Measurements from ENCODE around the gene ST8SIA5. TPM values are rescaled to one million over a fixed set of nuclear protein-coding genes. Genes with fewer than 3 reads are reported as not detected.

ST8SIA5 gene
- total RNA-seq, 2 donors from 2014 or later = 0.62 TPM; not detected in 1

GRCh38 chr18:46767217-46767616 lies 10.4 kb upstream of the ST8SIA5 start:
- no peaks in the 10 kb centered on the region for H3K4me1 ChIP-seq (replicated peaks)
- H3K9me3 ChIP-seq = no peaks in the 10 kb centered on the region
- no peak overlapping the region for H3K27ac ChIP-seq
- no peak for TF ChIP-seq POLR2A (IDR thresholded peaks at IDR 0.05)
- TF ChIP-seq CTCF (IDR thresholded peaks at IDR 0.05) = no peak
- TF ChIP-seq POLR2AphosphoS5 (IDR thresholded peaks at IDR 0.05) = no peak
- no peaks in the 10 kb centered on the region for H3K36me3 ChIP-seq
- H3K4me3 ChIP-seq = no peak overlapping the region
- intact Hi-C loops (cut with DNase I) = loop anchor here (10.0 kb wide), 1 partner anchor 62 kb away; no protein-coding TSS in a partner anchor
- no peak for DNase-seq (ENCODE audit: low spot score)
- no peaks in the 10 kb centered on the region for H3K27me3 ChIP-seq (replicated peaks; ENCODE audit: insufficient read depth)

- no peaks in the 10 kb centered on the region for H3K4me1 ChIP-seq (replicated peaks)
- H3K27ac ChIP-seq = no peak overlapping the region
- 89% methylated on average over 2 of the region's 2 CpGs for WGBS
- DNase-seq (ENCODE audit: low spot score) = no peak
- no peaks in the 10 kb centered on the region for H3K36me3 ChIP-seq
- no peaks in the 10 kb centered on the region for H3K27me3 ChIP-seq (replicated peaks; ENCODE audit: insufficient read depth)
- intact Hi-C loops (cut with DNase I) = loop anchor here (10.0 kb wide), 1 partner anchor 60 kb away; no protein-coding TSS in a partner anchor
- no peaks in the 10 kb centered on the region for H3K9me3 ChIP-seq
- no peak overlapping the region for H3K4me3 ChIP-seq
- TF ChIP-seq CTCF (IDR thresholded peaks at IDR 0.05) = no peak
- TF ChIP-seq POLR2A (IDR thresholded peaks at IDR 0.05) = no peak
- TF ChIP-seq POLR2AphosphoS5 (IDR thresholded peaks at IDR 0.05) = no peak
These were observed 7.7 kb upstream of the ST8SIA5 start for GRCh38 chr18:46764586-46764985.

- 69% methylated on average over 2 of the region's 2 CpGs for WGBS
- no peak overlapping the region for H3K27ac ChIP-seq
- TF ChIP-seq POLR2A (IDR thresholded peaks at IDR 0.05) (no peak), CTCF (IDR thresholded peaks at IDR 0.05) (no peak), POLR2AphosphoS5 (IDR thresholded peaks at IDR 0.05) (no peak)
- H3K9me3 ChIP-seq = no peaks in the 10 kb centered on the region
- no peak overlapping the region for H3K4me3 ChIP-seq
- intact Hi-C loops (cut with DNase I) = loop anchor here (10.0 kb wide), 1 partner anchor 56 kb away; no protein-coding TSS in a partner anchor
- H3K36me3 ChIP-seq = no peaks in the 10 kb centered on the region
- H3K27me3 ChIP-seq (replicated peaks; ENCODE audit: insufficient read depth) = peaks cover 4% of the 10 kb centered on the region
- H3K4me1 ChIP-seq (replicated peaks) = no peaks in the 10 kb centered on the region
- DNase-seq (ENCODE audit: low spot score) = no peak
These were observed 4.4 kb upstream of the ST8SIA5 start for GRCh38 chr18:46761059-46761769.

GRCh38 chr18:46759890-46760289 lies 3.0 kb upstream of the ST8SIA5 start:
- DNase-seq (ENCODE audit: low spot score) = no peak
- intact Hi-C loops (cut with DNase I) = loop anchor here (10.0 kb wide), 1 partner anchor 55 kb away; no protein-coding TSS in a partner anchor
- Histone ChIP-seq H3K36me3 (no peaks in the 10 kb centered on the region), H3K4me1 (replicated peaks) (no peaks in the 10 kb centered on the region), H3K27me3 (replicated peaks; ENCODE audit: insufficient read depth) (peaks cover 4% of the 10 kb centered on the region), H3K9me3 (no peaks in the 10 kb centered on the region), H3K27ac (no peak overlapping the region), H3K4me3 (no peak overlapping the region)
- TF ChIP-seq CTCF (IDR thresholded peaks at IDR 0.05) (no peak), POLR2AphosphoS5 (IDR thresholded peaks at IDR 0.05) (no peak), POLR2A (IDR thresholded peaks at IDR 0.05) (no peak)
- 58% methylated on average over 6 of the region's 6 CpGs for WGBS

- TF ChIP-seq POLR2AphosphoS5 (IDR thresholded peaks at IDR 0.05) = no peak
- TF ChIP-seq CTCF (IDR thresholded peaks at IDR 0.05) = no peak
- TF ChIP-seq POLR2A (IDR thresholded peaks at IDR 0.05) = no peak
- Histone ChIP-seq H3K27me3 (replicated peaks; ENCODE audit: insufficient read depth) (peaks cover 4% of the 10 kb centered on the region), H3K4me1 (replicated peaks) (no peaks in the 10 kb centered on the region), H3K27ac (no peak overlapping the region), H3K36me3 (no peaks in the 10 kb centered on the region), H3K4me3 (peak overlapping the region in 1 of 2 donors; percentile 12), H3K9me3 (no peaks in the 10 kb centered on the region)
- 3% methylated on average over 41 of the region's 41 CpGs for WGBS
- intact Hi-C loops (cut with DNase I) = no loop called here
- no peak for DNase-seq (ENCODE audit: low spot score)
These were observed 761 bp downstream of the ST8SIA5 start for GRCh38 chr18:46756025-46756558.
